ENCODE measurements around the gene LGALS16.

DNA sequence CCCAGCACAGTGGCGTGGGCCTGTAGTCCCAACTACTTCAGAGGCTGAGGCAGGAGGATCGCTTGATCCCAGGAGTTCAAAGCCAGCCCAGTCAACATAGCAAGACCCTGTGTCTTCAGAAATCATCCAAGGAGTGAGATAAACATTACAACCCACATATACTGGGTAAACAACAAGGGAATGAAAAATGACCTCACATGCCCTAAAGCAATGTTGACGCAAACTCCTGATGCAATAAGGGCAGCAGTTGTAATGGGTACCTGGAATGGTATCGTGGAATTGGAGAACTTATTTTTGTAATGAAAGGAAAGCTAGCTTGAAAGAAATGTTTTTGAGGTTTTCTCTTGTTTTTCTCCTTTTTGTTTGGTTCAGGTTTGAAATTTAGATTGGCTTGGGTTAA is 24.5 kb upstream of the LGALS16 start:
- no peak for TF ChIP-seq CTCF (IDR thresholded peaks at IDR 0.05; ENCODE audit: borderline replicate concordance, extremely low read depth, low read length, poor library complexity, severe bottlenecking)
- TF ChIP-seq EZH2 (IDR thresholded peaks at IDR 0.05; ENCODE audit: borderline replicate concordance, low read depth, low read length, severe bottlenecking), result no peak
